Colon (tissue), 2 donors: ENCODE results near the gene ITPRID1.
"Not testable (repeated sequence)": the region's sequence is repeated elsewhere in the genome, so short reads cannot be mapped to it uniquely, and the experiment has no call there.

Experiments
- FAIRE-seq: peaks from 2 replicates; lab custom pipeline; 2012; peaks lifted over from hg19 to GRCh38; lab: Jason Lieb, UNC
- donor health status: control.
- donor health status: control.

ITPRID1 gene

GRCh38 chr7:31516680-31517502, 3.0 kb downstream of the ITPRID1 start:
- no peak for FAIRE-seq

DNA sequence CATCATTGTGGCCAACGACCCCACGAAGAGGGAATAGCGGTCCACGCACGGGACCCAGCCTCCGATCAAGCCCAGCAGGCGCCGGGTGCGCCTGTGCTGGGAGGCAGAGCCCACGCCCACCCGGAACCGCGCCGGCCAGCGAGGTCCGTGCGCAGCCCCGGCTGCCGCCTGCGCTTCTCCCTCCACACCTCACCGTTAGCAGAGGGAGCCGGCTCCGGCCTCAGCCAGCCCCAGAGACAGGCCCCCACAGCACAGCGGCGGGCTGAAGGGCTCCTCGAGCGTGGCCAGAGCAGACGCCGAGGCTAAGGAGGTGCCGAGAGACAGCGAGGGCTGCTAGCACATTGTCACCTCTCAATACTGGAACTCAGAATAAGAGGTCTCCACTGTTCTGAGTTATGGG, 3.6 kb downstream of the ITPRID1 start:
- no peak for FAIRE-seq

GRCh38 chr7:31518766-31519165, 4.9 kb downstream of the ITPRID1 start:
- no peak for FAIRE-seq

DNA sequence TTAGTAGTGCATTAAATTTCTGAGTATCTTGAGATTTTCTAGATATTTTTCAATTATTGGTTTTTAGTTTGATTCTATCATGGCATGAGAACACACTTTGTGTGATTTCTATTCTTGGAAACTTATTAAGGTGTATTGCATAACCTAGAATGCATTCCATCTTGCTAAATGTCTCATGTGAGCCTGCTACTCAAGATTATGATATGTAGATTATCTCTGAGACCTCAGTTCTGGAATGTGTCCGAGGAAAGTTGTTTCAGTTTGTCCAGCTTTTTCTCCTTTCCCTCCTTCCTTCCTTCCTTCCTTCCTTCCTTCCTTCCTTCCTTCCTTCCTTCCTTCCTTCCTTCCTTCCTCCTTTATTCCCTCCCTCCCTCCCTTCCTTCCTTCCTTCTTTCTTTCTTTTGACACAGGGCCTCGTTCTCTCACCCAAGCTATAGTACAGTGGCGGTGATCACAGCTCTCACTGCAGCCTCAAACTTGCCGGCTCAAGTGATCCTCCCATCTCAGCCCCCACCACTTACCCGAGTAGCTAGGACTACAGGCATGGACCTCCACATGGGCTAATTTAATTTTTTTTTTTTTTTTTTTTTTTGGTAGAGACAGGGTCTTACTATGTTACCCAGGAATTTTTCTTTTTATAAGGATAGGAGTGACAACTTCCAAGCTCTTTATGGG, 7.6 kb downstream of the ITPRID1 start:
- no peak for FAIRE-seq

- no peak for FAIRE-seq
Observed at GRCh38 chr7:31526864-31527263, 13.0 kb downstream of the ITPRID1 start.

DNA sequence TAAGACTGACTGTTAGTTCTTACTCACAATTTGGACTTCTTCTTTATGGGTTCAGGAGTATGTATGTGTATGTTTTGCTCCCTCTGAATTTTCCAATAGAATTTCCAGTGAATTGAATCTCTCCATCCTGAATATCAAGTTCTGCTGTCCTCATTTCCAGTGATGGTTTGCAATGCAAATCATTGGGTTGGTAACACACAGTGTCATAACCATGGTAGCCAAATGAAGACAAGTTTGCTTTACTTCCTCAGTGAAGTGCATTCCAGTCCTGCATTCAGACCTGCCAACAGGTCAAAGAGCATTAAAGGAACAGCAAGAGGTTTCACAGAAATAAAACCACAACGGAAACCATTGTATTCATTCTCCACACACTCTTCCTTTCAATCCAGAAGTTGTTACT, 15.2 kb downstream of the ITPRID1 start:
- no peak for FAIRE-seq

DNA sequence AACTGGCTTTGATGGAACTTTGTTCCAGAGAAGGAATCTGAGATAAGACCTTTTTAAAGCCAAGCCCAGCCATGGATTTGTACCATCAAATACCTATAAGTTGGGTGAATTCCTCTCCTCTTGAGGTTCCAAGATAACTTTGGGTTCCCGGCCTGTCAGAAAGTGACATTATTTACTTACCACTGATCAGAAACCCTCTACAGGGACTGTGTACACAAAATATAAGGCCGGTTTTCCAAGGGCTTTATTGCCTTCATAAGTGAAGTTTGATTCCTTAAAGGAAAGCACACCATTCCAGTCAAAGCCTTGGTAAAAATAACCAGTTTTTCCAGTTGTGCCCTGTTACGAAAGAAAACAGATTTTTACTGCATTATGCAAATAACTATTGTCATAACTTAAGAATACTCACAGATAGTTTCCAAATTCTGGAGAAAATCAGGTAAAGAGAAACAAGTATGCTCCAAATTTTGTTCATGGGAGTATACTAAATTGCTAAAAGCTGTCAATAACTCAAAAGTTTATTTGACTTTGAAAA, 26.8 kb downstream of the ITPRID1 start:
- not testable (repeated sequence) for FAIRE-seq

GRCh38 chr7:31545549-31545948, 31.7 kb downstream of the ITPRID1 start:
- FAIRE-seq = no peak

- no peak for FAIRE-seq
Observed at GRCh38 chr7:31549611-31550010, 35.7 kb downstream of the ITPRID1 start.

- no peak for FAIRE-seq
Observed at GRCh38 chr7:31550432-31550831, 36.5 kb downstream of the ITPRID1 start.

DNA sequence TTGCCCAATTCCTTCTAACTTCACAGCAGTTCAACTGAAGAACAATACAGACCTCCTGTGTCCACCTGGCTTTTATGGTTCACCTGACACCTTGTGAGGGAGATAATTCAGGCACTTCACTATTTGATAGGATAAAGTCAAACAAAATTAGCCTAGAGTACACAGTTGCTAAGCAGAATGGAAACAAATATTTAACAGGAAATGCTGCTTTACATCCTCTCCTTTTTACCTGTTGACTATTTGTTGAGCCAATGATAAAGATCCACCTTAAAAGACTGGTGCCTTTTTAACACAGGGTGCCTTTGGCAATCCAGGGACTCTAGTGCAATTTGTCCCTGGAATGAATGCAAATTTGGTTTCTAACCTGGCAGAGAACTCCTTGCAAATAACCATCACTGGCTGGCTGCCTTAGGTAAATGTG, 39.8 kb downstream of the ITPRID1 start:
- no peak for FAIRE-seq

- no peak for FAIRE-seq
Observed at GRCh38 chr7:31562002-31562401, 48.1 kb downstream of the ITPRID1 start.

DNA sequence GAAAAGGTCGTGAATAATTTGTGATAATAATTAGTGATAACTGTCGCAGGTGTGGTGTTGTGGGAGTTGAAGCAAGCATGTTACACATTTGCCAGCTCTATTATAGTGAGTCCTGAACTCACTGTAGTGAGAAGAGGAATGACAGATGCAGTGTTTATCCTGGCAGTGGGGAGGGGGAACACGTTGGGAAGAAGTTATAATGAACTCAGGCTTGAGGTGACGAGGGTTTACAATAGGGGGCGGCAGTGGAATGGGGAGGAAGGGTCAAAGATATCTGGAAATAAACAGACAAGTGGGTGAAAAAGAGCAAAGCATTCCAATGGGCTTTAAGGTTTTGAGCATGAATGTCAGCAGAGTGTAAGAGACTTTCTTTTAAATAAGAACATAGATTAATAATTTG, 49.6 kb downstream of the ITPRID1 start:
- no peak for FAIRE-seq

DNA sequence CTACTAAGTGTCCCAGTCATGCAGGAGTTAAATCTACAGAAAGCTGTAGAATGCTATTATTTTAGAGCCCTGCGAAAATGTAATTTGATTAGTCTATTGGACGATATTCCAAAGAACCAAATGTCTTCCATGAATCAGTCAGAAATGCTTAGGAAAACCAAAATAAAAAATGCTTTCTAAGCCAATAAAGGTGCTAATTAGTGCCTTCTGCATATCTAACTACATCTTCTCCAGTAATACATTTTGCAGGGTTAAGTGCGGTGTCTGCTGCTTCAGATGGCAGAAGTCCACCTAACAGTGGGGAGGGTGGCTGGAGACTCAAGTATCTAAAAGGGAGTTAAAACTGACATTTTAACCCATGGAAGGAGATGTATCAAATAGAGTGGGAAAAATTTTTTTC, 50.1 kb downstream of the ITPRID1 start:
- no peak for FAIRE-seq

DNA sequence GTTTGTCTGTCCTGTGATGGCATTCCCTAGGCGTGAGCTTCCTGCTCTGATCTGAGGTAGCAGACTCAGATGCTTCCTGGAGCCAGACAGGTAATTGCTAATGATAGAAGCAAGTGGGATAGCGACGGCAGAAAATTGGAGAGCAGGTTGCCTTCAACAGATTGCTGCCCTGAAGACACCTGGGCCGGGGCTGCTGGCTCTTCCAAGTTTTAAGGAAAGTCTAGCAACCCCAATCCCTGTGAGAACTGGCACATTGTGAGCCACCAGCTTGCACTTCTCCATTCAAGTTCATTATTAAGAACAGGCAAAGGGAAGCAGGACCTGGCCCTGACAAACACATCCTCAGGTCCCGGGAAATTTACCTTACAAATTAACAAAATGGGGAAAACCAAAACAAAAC, 50.8 kb downstream of the ITPRID1 start:
- FAIRE-seq = no peak

DNA sequence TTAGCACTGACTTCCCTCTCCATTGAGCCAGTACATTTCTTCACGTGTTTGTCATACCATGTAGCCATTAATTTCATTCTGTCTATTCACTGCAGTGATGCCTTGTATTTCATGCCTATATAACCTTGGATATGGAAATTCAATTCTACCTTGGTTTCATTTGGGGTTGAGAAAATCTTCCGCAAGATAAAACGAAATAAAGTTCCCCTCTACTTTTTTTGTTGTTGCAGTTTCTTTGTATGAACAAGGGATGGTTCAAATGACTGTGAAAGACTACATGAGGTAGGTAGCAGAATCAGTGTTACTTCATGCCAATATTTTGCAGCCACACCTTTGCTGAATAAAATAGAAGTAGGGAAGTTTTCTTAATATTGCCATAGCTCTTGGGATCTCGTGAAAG, 55.6 kb downstream of the ITPRID1 start:
- FAIRE-seq = no peak

- no peak for FAIRE-seq
Observed at GRCh38 chr7:31583526-31583925, 69.6 kb downstream of the ITPRID1 start.

DNA sequence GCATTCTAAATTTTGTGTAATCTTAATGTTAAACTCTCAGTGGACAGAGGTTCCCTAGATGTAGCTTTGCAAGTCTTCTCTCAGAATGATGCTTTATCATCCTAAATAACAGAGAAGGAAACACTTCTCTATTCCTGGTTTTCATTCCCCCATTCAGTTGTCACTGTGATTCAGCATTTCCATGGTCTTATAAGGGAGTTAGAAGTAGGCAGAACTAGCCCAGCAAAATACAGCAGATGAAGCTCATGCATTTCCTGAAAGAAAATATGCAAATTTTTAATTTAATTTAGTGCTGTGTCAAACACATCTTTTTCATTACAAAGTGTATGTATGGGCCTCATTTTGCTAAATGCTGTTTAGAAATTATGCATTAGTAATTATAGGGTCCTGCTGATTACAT, 70.1 kb downstream of the ITPRID1 start:
- no peak for FAIRE-seq

GRCh38 chr7:31595390-31595789, 81.5 kb downstream of the ITPRID1 start:
- peak; percentile 43 for FAIRE-seq

DNA sequence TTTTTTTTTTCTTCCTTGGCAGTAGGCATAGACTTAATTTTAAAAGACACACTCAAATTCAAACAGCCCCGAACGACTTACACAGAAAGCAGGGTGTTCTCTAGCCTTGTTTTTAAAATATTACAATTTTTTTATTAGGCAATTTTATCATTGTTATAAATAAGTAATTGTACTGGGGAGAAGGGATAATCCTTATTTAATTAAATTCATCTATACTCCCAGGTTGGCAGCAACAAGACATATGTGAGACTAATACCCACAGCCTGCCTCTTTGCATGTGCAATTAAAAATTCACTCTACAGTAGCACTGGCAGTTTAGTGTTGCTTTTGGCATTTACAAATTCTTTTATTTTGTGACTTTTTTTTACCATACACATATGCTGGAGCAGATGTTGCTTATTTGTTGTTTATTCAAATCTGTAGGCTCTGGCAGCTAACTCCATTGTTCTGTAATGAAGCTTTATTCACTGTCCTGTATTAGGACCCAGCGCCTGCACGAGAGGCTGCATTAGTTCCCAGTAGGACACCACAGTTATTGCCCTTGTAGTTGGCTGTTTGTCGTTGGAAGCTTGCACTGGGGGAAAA, 88.2 kb downstream of the ITPRID1 start:
- no peak for FAIRE-seq

- no peak for FAIRE-seq
Observed at GRCh38 chr7:31603046-31603445, 89.2 kb downstream of the ITPRID1 start.

- FAIRE-seq = no peak
Observed at GRCh38 chr7:31613604-31614003, 99.7 kb downstream of the ITPRID1 start.

DNA sequence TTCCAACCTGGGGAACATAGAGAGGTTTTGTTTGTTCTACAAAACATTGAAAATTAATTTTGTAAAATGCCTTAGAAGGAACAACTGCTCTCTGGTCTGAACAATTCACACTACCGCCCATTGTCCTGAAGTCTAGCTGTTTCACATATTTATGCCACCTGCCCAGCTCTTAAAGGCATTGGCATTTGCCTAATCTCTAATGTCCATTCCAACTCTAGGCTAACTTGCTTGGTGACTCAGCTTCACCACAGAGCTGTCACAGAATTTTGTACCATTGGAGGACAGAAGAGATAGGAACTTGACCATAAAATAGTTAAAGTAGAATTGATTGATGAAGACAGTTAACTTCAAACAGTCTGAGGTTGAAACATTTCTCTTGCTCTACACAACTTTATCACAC, 119.6 kb downstream of the ITPRID1 start:
- FAIRE-seq = no peak
